Measurements from ENCODE around the gene ROGDI. TPM values are rescaled to one million over a fixed set of nuclear protein-coding genes. Genes with fewer than 3 reads are reported as not detected.

The ROGDI gene
- total and polyA plus RNA-seq, 10 of the 15 experiments (the other 5 are each of a cell fraction or from before 2014, with no cell fraction given) = 0.40 to 23.5 (median 12.3) TPM

GRCh38 chr16:4802659-4803287 is 340 bp upstream of the ROGDI start (continued):
- TF ChIP-seq, protein P1, sequence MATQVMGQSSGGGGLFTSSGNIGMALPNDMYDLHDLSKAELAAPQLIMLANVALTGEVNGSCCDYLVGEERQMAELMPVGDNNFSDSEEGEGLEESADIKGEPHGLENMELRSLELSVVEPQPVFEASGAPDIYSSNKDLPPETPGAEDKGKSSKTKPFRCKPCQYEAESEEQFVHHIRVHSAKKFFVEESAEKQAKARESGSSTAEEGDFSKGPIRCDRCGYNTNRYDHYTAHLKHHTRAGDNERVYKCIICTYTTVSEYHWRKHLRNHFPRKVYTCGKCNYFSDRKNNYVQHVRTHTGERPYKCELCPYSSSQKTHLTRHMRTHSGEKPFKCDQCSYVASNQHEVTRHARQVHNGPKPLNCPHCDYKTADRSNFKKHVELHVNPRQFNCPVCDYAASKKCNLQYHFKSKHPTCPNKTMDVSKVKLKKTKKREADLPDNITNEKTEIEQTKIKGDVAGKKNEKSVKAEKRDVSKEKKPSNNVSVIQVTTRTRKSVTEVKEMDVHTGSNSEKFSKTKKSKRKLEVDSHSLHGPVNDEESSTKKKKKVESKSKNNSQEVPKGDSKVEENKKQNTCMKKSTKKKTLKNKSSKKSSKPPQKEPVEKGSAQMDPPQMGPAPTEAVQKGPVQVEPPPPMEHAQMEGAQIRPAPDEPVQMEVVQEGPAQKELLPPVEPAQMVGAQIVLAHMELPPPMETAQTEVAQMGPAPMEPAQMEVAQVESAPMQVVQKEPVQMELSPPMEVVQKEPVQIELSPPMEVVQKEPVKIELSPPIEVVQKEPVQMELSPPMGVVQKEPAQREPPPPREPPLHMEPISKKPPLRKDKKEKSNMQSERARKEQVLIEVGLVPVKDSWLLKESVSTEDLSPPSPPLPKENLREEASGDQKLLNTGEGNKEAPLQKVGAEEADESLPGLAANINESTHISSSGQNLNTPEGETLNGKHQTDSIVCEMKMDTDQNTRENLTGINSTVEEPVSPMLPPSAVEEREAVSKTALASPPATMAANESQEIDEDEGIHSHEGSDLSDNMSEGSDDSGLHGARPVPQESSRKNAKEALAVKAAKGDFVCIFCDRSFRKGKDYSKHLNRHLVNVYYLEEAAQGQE (IDR thresholded peaks at IDR 0.05; ENCODE audit: low read depth, low read length) = no peak
- TF ChIP-seq SREBF2 (IDR thresholded peaks at IDR 0.05; ENCODE audit: low read length) (no peak), CREM (IDR thresholded peaks at IDR 0.05; ENCODE audit: low read depth) (0 out of 2 replicates have a peak, but pooled peaks have one; percentile 1), KLF5 (IDR thresholded peaks at IDR 0.05; ENCODE audit: partially characterized antibody) (peak; percentile 61), TCF12 (IDR thresholded peaks at IDR 0.05; ENCODE audit: low read depth, low read length) (no peak), GATAD2B (conservative IDR thresholded peaks at IDR 0.05; ENCODE audit: low read depth) (no peak), CBFB (IDR thresholded peaks at IDR 0.05; ENCODE audit: low read depth) (no peak), IRF4 (IDR thresholded peaks at IDR 0.05; ENCODE audit: low read depth, low read length) (no peak), ZNF24 (IDR thresholded peaks at IDR 0.05) (no peak), SMAD1 (IDR thresholded peaks at IDR 0.05; ENCODE audit: low read depth, partially characterized antibody) (no peak), NFYA (IDR thresholded peaks at IDR 0.05; ENCODE audit: borderline replicate concordance, low read depth, low read length) (peak; percentile 70), ZNF207 (IDR thresholded peaks at IDR 0.05; ENCODE audit: borderline replicate concordance) (no peak; the same call in 1 of the 2 replicates), NBN (IDR thresholded peaks at IDR 0.05) (no peak), ETV6 (conservative IDR thresholded peaks at IDR 0.05 in 1 of 2, IDR thresholded peaks at IDR 0.05 in 1 of 2; ENCODE audit: borderline replicate concordance in 1 of 2, low read depth in 1 of 2) (no peak), WRNIP1 (IDR thresholded peaks at IDR 0.05; ENCODE audit: borderline replicate concordance, low read depth, low read length) (no peak), ZNF274 (IDR thresholded peaks at IDR 0.05; ENCODE audit: insufficient read depth, insufficient read length) (no peak), CBX3 (IDR thresholded peaks at IDR 0.05; ENCODE audit: borderline replicate concordance, low read depth) (no peak)
- TF ChIP-seq, protein P2, sequence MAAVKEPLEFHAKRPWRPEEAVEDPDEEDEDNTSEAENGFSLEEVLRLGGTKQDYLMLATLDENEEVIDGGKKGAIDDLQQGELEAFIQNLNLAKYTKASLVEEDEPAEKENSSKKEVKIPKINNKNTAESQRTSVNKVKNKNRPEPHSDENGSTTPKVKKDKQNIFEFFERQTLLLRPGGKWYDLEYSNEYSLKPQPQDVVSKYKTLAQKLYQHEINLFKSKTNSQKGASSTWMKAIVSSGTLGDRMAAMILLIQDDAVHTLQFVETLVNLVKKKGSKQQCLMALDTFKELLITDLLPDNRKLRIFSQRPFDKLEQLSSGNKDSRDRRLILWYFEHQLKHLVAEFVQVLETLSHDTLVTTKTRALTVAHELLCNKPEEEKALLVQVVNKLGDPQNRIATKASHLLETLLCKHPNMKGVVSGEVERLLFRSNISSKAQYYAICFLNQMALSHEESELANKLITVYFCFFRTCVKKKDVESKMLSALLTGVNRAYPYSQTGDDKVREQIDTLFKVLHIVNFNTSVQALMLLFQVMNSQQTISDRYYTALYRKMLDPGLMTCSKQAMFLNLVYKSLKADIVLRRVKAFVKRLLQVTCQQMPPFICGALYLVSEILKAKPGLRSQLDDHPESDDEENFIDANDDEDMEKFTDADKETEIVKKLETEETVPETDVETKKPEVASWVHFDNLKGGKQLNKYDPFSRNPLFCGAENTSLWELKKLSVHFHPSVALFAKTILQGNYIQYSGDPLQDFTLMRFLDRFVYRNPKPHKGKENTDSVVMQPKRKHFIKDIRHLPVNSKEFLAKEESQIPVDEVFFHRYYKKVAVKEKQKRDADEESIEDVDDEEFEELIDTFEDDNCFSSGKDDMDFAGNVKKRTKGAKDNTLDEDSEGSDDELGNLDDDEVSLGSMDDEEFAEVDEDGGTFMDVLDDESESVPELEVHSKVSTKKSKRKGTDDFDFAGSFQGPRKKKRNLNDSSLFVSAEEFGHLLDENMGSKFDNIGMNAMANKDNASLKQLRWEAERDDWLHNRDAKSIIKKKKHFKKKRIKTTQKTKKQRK (IDR thresholded peaks at IDR 0.05; ENCODE audit: low read depth, low read length) = peak; percentile 46
- TF ChIP-seq, protein P3, sequence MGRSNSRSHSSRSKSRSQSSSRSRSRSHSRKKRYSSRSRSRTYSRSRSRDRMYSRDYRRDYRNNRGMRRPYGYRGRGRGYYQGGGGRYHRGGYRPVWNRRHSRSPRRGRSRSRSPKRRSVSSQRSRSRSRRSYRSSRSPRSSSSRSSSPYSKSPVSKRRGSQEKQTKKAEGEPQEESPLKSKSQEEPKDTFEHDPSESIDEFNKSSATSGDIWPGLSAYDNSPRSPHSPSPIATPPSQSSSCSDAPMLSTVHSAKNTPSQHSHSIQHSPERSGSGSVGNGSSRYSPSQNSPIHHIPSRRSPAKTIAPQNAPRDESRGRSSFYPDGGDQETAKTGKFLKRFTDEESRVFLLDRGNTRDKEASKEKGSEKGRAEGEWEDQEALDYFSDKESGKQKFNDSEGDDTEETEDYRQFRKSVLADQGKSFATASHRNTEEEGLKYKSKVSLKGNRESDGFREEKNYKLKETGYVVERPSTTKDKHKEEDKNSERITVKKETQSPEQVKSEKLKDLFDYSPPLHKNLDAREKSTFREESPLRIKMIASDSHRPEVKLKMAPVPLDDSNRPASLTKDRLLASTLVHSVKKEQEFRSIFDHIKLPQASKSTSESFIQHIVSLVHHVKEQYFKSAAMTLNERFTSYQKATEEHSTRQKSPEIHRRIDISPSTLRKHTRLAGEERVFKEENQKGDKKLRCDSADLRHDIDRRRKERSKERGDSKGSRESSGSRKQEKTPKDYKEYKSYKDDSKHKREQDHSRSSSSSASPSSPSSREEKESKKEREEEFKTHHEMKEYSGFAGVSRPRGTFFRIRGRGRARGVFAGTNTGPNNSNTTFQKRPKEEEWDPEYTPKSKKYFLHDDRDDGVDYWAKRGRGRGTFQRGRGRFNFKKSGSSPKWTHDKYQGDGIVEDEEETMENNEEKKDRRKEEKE (IDR thresholded peaks at IDR 0.05) = no peak
- TF ChIP-seq, protein P4, sequence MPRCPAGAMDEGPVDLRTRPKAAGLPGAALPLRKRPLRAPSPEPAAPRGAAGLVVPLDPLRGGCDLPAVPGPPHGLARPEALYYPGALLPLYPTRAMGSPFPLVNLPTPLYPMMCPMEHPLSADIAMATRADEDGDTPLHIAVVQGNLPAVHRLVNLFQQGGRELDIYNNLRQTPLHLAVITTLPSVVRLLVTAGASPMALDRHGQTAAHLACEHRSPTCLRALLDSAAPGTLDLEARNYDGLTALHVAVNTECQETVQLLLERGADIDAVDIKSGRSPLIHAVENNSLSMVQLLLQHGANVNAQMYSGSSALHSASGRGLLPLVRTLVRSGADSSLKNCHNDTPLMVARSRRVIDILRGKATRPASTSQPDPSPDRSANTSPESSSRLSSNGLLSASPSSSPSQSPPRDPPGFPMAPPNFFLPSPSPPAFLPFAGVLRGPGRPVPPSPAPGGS (IDR thresholded peaks at IDR 0.05; ENCODE audit: borderline replicate concordance, insufficient read depth, low read depth, low read length, poor library complexity, severe bottlenecking) = peak; percentile 38
